GM21515 (cell line): ENCODE data around the gene LYRM4.
A peak's percentile ranks its signal among the peaks of the same experiment; 100 is the strongest.

Experiments used
- ATAC-seq: cut with Tn5 transposase; IDR thresholded peaks from one replicate; pipeline ENCODE4 v1.9.1; 2021; ENCODE audit not compliant: unreplicated experiment

LYRM4 gene

DNA sequence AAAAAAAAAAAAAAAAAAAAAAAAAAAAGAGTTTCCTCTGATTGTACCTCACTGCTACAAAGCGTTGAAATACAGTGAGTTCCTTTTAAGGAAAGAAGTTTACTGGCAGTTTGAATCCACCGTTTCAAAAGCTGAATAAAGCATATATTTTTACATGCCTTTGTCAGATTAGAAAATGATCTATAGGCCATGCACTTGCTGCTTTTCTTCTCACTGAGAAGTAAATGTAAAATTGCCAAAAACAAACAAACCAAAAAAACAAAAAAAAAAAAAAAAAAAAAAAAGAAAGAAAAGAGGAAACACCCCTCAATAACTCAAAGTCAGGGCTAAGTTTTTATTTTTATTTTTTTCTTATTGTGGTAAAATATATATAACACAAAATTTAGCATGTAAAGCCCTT lies 81.9 kb downstream of the LYRM4 start:
- ATAC-seq, result no peak

DNA sequence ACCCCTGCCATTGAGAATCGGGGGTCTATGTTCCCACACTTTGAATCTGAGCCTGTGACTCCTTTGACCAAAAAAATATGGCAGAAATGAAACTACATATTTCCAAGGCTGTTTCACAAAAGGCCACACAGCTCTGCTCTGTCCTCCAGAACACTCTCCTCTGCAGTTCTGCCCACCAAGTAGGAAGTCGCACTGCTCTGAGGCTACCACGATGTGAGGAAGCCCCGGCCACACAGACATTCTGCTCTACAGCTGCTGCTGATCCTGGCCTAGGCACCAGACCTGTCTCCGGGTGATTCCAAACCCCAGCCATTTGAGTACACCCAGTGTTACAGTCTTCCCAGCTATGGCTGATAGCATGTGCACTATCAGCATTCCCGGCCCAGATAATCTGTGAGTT lies 85.1 kb downstream of the LYRM4 start:
- ATAC-seq, result no peak

GRCh38 chr6:5174756-5175549 lies 85.8 kb downstream of the LYRM4 start:
- no peak for ATAC-seq

GRCh38 chr6:5174244-5174643 lies 86.5 kb downstream of the LYRM4 start:
- ATAC-seq, result peak; percentile 93

GRCh38 chr6:5173810-5174209 lies 86.9 kb downstream of the LYRM4 start:
- peak; percentile 30 for ATAC-seq

DNA sequence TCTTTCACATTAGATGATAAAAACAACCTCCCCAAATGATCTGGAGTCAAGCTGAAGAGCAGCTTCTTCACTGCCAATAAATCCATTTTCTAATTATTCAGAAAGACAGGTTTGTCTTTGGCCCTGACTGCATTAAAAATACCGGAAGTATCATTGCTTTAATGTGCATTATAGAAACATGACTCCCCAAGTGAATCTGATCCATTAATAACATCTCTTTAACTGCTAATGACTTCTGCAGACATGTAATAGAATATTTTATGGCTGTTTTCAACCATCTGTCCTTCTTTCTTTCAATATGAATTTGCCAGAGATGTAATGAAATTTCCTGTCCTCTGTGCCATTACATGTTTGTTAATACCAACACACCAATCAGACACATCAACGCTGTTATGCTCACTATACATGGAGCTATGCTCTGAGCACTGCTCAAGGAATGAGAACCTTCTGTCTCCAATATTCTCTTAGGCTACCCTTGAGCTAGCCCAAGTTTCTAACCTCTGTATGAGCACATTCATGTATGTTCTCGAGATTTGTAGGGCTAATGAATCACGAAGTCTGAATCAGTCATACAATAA lies 87.8 kb downstream of the LYRM4 start:
- ATAC-seq, result no peak

- no peak for ATAC-seq
Measured at GRCh38 chr6:5172041-5172653, 88.6 kb downstream of the LYRM4 start.

DNA sequence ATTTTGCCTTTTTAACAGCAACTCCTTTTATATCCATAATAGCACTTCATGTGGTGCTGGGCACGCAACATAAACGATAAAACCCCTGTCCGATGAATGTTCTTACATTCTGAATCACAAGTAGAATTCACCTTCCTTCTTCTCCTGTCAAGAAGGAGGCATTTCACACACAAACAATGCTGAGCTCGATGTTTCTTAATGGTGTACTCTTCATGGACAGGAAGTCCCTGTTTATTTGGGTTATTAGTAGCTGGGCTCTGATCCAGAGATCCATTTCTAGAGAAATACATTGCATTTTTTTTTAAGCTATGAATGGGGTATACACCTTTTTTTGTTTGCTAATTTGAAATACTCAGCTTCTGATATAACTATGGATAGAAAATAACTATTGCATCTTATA lies 93.2 kb downstream of the LYRM4 start:
- no peak for ATAC-seq

- no peak for ATAC-seq
Measured at GRCh38 chr6:5164092-5164491, 96.7 kb downstream of the LYRM4 start.

- no peak for ATAC-seq
Measured at GRCh38 chr6:5163247-5163646, 97.5 kb downstream of the LYRM4 start.

GRCh38 chr6:5162355-5162754 lies 98.4 kb downstream of the LYRM4 start:
- ATAC-seq, result no peak

DNA sequence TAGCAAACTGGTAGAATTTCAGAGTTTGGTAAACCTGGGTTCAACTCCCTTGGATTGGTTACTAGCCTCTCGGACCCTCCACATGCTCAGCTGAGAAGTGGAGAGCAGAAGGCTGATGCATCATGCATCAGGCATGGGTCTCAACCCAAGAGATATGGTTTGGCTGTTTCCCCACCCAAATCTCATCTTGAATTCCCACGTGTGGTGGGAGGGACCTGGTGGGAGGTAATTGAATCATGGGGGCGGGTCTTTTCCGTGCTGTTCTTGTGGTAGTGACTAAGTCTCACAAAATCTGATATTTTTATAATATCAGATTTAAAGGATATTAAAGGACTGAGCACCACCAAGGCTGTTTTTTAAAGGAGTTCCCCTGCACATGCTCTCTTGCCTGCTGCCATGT lies 100.5 kb downstream of the LYRM4 start:
- ATAC-seq, result no peak

DNA sequence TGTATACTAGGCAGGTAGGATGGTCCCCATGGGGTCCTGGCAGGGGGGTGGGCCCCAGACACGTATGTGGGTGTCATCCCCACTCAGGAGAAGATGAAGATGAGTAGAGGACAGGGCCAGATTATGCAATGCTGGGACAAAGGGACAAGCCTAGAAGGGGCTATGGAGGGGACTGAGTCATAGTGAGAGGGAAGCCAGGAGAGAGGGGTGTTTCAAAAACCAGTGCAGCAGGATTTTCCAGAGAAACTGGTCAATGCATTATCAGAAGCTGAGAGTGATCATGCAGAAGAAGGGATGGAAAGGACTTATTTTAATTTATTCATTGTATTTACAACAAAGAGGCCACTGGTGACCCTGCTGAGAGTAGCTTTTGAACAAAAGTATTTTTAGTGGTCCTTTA lies 101.6 kb downstream of the LYRM4 start:
- ATAC-seq, result no peak

GRCh38 chr6:5158180-5158579 lies 102.6 kb downstream of the LYRM4 start:
- ATAC-seq, result no peak

DNA sequence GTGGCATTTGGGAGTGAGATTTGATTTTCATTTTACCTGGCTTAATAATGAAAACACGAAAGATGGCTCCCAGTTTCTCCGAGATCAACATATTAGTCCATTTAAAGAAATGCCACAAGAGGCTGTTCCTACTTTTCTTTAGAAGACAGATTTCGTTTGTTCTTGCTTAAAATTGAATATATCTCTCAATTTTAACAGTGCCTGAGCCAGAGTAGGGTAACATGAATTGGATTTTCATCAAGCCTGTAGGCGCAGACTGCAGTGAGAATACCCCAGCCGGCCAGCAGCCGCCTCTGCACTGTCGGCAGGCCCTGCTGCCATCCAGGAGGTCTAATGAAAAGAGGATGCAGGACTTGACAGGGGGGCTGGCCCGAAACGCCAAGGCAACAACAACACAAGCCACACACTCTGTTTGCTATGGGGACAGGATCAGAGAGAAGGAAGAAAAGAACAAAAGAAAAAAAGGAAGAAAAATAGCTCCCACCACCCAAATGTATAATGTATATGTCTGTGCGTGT lies 103.1 kb downstream of the LYRM4 start:
- ATAC-seq, result no peak

- no peak for ATAC-seq
Measured at GRCh38 chr6:5156627-5157026, 104.1 kb downstream of the LYRM4 start.

DNA sequence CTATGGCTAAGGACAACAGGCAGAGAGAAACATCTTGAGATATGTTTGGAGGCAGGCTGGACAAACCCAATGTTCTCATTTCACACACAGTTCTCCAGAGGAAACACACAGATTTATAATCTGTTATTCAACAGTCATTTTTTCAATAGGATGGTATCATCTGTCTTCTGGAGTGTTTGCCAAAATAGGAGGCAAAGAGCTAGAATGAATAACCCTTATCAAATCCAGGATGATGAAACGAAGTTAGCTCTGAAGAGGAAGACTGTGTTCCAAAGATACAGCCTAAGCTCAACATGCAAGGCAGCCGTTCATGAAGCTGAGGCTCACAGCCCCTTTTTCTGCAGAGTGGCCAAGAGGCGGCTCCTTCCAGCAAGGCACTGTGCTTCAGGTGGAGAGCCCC lies 104.8 kb downstream of the LYRM4 start:
- no peak for ATAC-seq

- no peak for ATAC-seq
Measured at GRCh38 chr6:5153186-5153585, 107.6 kb downstream of the LYRM4 start.

GRCh38 chr6:5152460-5152859 lies 108.3 kb downstream of the LYRM4 start:
- ATAC-seq, result no peak

DNA sequence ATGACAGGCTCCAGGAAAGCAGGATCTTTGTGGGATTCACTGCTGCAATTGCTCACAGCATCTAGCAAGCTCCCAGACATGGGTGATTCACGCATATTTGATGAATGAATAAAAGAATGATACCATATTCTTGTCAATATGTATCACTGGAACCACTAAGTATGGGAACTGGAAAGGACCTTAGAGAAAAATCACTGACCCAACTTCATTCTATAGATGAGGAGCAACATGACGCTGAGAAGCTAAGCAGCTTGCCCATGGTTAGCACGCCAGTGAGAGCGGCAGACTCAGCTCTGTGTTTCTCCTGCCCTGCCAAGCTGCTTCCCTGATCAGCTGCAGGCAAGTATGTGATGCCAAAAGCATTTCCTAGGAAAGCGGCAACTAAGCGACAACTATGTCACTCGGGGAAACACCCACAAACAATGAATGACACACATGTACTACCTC lies 108.8 kb downstream of the LYRM4 start:
- ATAC-seq, result no peak

GRCh38 chr6:5151360-5151954 lies 109.3 kb downstream of the LYRM4 start:
- no peak for ATAC-seq
